NCI-H1694 (cell line): ENCODE measurements around the gene RPS18.
A peak's percentile ranks its signal among the peaks of the same experiment; 100 is the strongest.
"Not testable (repeated sequence)": the region's sequence is repeated elsewhere in the genome, so short reads cannot be mapped to it uniquely, and the experiment has no call there.

ENCODE experiments used
- DNase-seq: peaks from one replicate; lab custom pipeline; 2025; lab: John Stamatoyannopoulos, UW

RPS18 gene

GRCh38 chr6:33271468-33272274 is at the start of gene RPS18, which contains the start of gene VPS52:
RPS18 (plus strand) TSS chr6:33272075; CDS start chr6:33272120, 45 bp downstream.
VPS52 (minus strand) TSS chr6:33271876; CDS start chr6:33271675, 201 bp downstream.
- DNase-seq, result peak; percentile 97

- not testable (repeated sequence) for DNase-seq
Observed at GRCh38 chr6:33226503-33227120, 45.3 kb upstream of the RPS18 start.

GRCh38 chr6:33235221-33235634 is 36.6 kb upstream of the RPS18 start:
- no peak for DNase-seq

- no peak for DNase-seq
Observed at GRCh38 chr6:33236328-33236727, 35.5 kb upstream of the RPS18 start.

- DNase-seq, result no peak
Observed at GRCh38 chr6:33236852-33237251, 35.0 kb upstream of the RPS18 start.

DNA sequence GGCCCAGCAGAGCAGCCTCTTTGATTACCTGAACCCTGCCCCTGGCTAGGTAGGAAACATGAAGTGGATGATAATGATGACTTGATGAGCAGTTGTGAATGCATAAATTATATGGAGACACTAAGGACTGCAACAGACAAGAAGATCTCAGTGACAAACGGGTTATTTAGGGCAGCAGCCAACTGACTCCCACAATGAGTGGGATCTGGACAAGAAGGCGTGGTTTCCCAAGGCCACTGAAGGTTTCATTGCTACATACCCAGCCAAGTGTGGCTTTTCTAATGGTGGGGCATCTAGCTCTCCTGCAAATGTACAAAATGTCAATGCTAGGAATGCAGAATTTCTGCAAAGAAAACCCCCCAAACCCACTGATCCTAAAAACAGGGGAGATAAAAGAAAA is 34.1 kb upstream of the RPS18 start:
- DNase-seq, result no peak

- DNase-seq, result no peak
Observed at GRCh38 chr6:33241968-33242367, 29.9 kb upstream of the RPS18 start.

GRCh38 chr6:33243476-33243875 is 28.4 kb upstream of the RPS18 start:
- DNase-seq, result no peak

- DNase-seq, result peak; percentile 89
Observed at GRCh38 chr6:33247977-33248642, 23.8 kb upstream of the RPS18 start.

- peak; percentile 35 for DNase-seq
Observed at GRCh38 chr6:33248643-33248931, 23.3 kb upstream of the RPS18 start.

GRCh38 chr6:33248932-33249731 is 22.7 kb upstream of the RPS18 start:
- peak; percentile 97 for DNase-seq

DNA sequence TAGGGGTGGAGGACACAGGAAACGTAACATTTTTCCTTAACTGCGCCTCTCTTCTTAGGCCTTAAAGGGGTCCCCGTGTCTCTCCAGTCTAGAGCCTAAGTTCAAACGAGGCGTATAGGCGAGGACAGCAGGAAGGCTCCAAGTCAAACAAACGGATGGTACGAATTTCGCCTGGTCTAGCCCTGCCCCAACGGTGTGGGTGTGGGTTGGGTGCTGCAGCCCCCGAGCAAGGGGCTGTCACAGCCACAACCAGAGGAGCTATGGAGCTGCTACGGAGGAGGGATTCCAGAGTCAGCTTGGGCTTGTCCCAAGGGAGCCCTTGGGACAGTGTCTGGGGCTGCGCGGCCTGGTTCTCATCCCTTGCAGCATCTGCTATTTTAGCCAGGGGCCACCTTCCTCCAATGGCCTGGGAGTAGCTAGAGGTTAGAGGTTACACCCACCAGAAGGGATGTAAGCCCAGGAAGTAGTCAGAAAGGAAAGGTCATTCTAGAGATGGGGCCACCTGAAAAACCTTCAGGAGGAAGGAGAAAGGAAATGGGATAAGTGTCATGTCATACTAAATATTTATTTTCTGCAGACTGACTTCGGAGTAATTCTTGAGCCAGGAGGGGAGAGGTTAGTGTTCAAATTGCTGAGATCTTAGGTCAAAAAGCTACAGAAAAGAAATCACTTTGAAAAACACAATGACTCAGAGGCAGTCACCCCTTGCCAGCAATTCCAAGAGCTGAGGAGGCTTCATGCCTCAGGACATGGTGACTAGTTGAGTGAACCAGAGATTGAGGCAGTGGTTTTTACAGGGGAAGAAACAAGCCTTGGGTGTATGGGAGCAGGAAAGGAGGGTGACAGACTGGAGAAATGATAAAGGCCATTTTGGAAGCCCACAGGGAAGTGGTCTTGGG is 21.9 kb upstream of the RPS18 start:
- no peak for DNase-seq

GRCh38 chr6:33250731-33251130 is 21.1 kb upstream of the RPS18 start:
- no peak for DNase-seq

- no peak for DNase-seq
Observed at GRCh38 chr6:33251395-33252012, 20.4 kb upstream of the RPS18 start.

GRCh38 chr6:33252759-33253158 is 19.1 kb upstream of the RPS18 start:
- no peak for DNase-seq

DNA sequence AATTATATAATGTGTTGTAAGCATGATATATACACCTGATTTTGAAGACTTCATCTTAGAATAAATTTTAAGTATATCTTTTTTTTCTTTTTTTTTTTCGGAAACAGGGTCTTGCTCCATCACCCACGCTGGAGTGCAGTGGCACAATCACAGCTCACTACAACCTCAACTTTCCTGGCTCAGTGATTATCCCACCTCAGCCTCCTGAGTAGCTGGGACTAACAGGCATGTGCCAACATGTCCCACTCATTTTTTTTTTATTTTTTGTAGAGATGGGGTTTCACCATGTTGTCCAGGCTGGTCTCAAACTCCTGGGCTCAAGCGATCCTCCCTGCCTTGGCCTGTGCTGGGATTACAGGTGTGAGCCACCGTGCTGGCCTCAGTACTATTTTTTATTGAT is 17.3 kb upstream of the RPS18 start:
- no peak for DNase-seq

GRCh38 chr6:33259032-33259431 is 12.8 kb upstream of the RPS18 start:
- DNase-seq, result no peak

GRCh38 chr6:33262490-33262889 is 9.4 kb upstream of the RPS18 start:
- not testable (repeated sequence) for DNase-seq

GRCh38 chr6:33264015-33264414 is 7.9 kb upstream of the RPS18 start:
- no peak for DNase-seq

DNA sequence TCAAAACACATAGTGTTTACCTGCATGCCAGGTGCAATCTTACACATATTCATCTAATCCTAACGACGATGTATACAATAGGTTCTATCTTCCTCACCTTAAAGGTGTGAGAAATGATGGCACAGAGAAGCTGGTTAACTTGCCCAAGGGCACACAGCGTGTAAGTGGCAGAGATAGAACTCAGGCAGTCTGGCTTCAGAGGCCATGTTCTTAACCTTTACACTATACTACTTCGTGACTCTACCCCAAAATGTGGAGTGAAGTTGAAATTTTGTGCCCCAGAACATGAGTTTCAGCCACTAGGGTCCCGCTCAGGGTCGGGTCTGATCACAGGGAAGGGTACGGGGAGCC is 783 bp upstream of the RPS18 start:
- DNase-seq, result no peak
